WTC11 (cell line): ENCODE results near the gene VEPH1. TPM values are rescaled to one million over a fixed set of nuclear protein-coding genes. Genes with fewer than 3 reads are reported as not detected.
A peak's percentile ranks its signal among the peaks of the same experiment; 100 is the strongest.

ENCODE experiments used
- ATAC-seq: fragments of 200-7000 bp; cut with Tn5 transposase; 2 replicates; pipeline ENCODE4 v1.10.0; 2021; ENCODE audit warnings: mild to moderate bottlenecking, moderate library complexity
- CTCF ChIA-PET: fragments of 300-600 bp; sonication (Branson Sonifier 250); formaldehyde crosslinking; loops from one replicate; lab custom pipeline; 2021; ENCODE audit warnings: antibody characterized with exemption; lab: Charles Lee
- POLR2A ChIA-PET: fragments of 350-600 bp; sonication (Branson Sonifier 250); formaldehyde crosslinking; loops from one replicate; lab custom pipeline; 2021; ENCODE audit warnings: antibody characterized with exemption; lab: Charles Lee
- DNase-seq: peaks from one replicate; pipeline ENCODE4 v3.0.0; 2021; ENCODE audit warnings: low spot score
- H3K27ac Mint-ChIP-seq: 2 replicates; pipeline ENCODE4 v1.8.0; 2021; ENCODE audit warnings: mixed read lengths
- H3K27me3 Mint-ChIP-seq: 2 replicates; pipeline ENCODE4 v1.8.0; 2021; ENCODE audit warnings: low read depth, mild to moderate bottlenecking, moderate library complexity, mixed read lengths
- H3K36me3 Mint-ChIP-seq: 2 replicates; pipeline ENCODE4 v1.8.0; 2021; ENCODE audit warnings: mixed read lengths
- H3K4me1 Mint-ChIP-seq: 2 replicates; pipeline ENCODE4 v1.8.0; 2022; ENCODE audit warnings: mixed read lengths
- H3K4me3 Mint-ChIP-seq: 2 replicates; pipeline ENCODE4 v1.8.0; 2021; ENCODE audit warnings: mild to moderate bottlenecking, moderate library complexity, mixed read lengths
- H3K9me3 Mint-ChIP-seq: 2 replicates; pipeline ENCODE4 v1.8.0; 2021; ENCODE audit warnings: mixed read lengths
- ARID4B ChIP-seq: sonication (generic); formaldehyde crosslinking; IDR thresholded peaks from 2 replicates; pipeline ENCODE4 v1.8.0; 2023; ENCODE audit warnings: missing genetic modification reagents, mild to moderate bottlenecking, borderline replicate concordance
- GABPB1 ChIP-seq: sonication (generic); formaldehyde crosslinking; IDR thresholded peaks from 2 replicates; pipeline ENCODE4 v1.8.1; 2023; ENCODE audit warnings: mild to moderate bottlenecking, missing genetic modification reagents
- GRHL2 ChIP-seq: fragments of 250-450 bp; sonication (Bioruptor Pico); IDR thresholded peaks from 2 replicates; pipeline ENCODE4 v1.8.0; 2022; ENCODE audit warnings: mild to moderate bottlenecking, moderate library complexity; ENCODE audit not compliant: insufficient replicate concordance, severe bottlenecking
- JUN ChIP-seq: sonication (generic); formaldehyde crosslinking; IDR thresholded peaks from 2 replicates; pipeline ENCODE4 v1.8.0; 2023; ENCODE audit warnings: mild to moderate bottlenecking, missing genetic modification reagents
- KAT7 ChIP-seq: sonication (generic); formaldehyde crosslinking; IDR thresholded peaks from 2 replicates; pipeline ENCODE4 v1.8.1; 2023; ENCODE audit warnings: missing genetic modification reagents, mild to moderate bottlenecking, borderline replicate concordance
- MXD4 ChIP-seq: fragments of 250-450 bp; sonication (Bioruptor Pico); IDR thresholded peaks from 2 replicates; pipeline ENCODE4 v1.8.0; 2021; ENCODE audit warnings: mild to moderate bottlenecking, moderate library complexity, borderline replicate concordance
- NFYB ChIP-seq: sonication (generic); formaldehyde crosslinking; conservative IDR thresholded peaks from 2 replicates; pipeline ENCODE4 v1.8.0; 2022; ENCODE audit warnings: low read depth, missing genetic modification reagents
- RORB ChIP-seq: fragments of 250-450 bp; sonication (Bioruptor Pico); IDR thresholded peaks from 2 replicates; pipeline ENCODE4 v1.9.0; 2021; ENCODE audit warnings: mild to moderate bottlenecking
- SMAD3 ChIP-seq: sonication (generic); formaldehyde crosslinking; IDR thresholded peaks from 2 replicates; pipeline ENCODE4 v1.8.0; 2022; ENCODE audit warnings: missing genetic modification reagents, mild to moderate bottlenecking, borderline replicate concordance
- SP1 ChIP-seq: sonication (generic); formaldehyde crosslinking; conservative IDR thresholded peaks from 2 replicates; pipeline ENCODE4 v1.8.1; 2022; ENCODE audit warnings: missing genetic modification reagents
- TCF7 ChIP-seq: sonication (generic); formaldehyde crosslinking; IDR thresholded peaks from 2 replicates; pipeline ENCODE4 v1.8.0; 2022; ENCODE audit warnings: mild to moderate bottlenecking, low read depth, missing genetic modification reagents, moderate library complexity
- TEAD1 ChIP-seq: sonication (generic); formaldehyde crosslinking; IDR thresholded peaks from 2 replicates; pipeline ENCODE4 v1.8.0; 2022; ENCODE audit warnings: mild to moderate bottlenecking, missing genetic modification reagents
- USF1 ChIP-seq: sonication (generic); formaldehyde crosslinking; IDR thresholded peaks from 2 replicates; pipeline ENCODE4 v1.8.0; 2022; ENCODE audit warnings: mild to moderate bottlenecking, missing genetic modification reagents
- total RNA-seq: library from RNA; stranded (reverse); gene quantifications from 3 replicates; pipeline ENCODE4 v1.2.3, GENCODE V29; 2021
- TF ChIP-seq, protein P1 (sequence below): sonication (generic); formaldehyde crosslinking; IDR thresholded peaks from 2 replicates; pipeline ENCODE4 v1.8.0; 2022; ENCODE audit warnings: mild to moderate bottlenecking, missing genetic modification reagents
- TF ChIP-seq, protein P2 (sequence below): sonication (generic); formaldehyde crosslinking; IDR thresholded peaks from 2 replicates; pipeline ENCODE4 v1.8.1; 2022; ENCODE audit warnings: mild to moderate bottlenecking, moderate library complexity, missing genetic modification reagents
- TF ChIP-seq, protein P3 (sequence below): sonication (generic); formaldehyde crosslinking; IDR thresholded peaks from 2 replicates; pipeline ENCODE4 v1.8.0; 2022; ENCODE audit warnings: mild to moderate bottlenecking, missing genetic modification reagents

Gene VEPH1
- total RNA-seq, 1 experiment from 2014 or later, result 10.8 TPM

- TF ChIP-seq MXD4 (CRISPR knock-in tag), result no peak
- 0 out of 2 replicates have a peak, but pooled peaks have one; percentile 64 for TF ChIP-seq TEAD1 (CRISPR knock-in tag)
- TF ChIP-seq, protein P1, sequence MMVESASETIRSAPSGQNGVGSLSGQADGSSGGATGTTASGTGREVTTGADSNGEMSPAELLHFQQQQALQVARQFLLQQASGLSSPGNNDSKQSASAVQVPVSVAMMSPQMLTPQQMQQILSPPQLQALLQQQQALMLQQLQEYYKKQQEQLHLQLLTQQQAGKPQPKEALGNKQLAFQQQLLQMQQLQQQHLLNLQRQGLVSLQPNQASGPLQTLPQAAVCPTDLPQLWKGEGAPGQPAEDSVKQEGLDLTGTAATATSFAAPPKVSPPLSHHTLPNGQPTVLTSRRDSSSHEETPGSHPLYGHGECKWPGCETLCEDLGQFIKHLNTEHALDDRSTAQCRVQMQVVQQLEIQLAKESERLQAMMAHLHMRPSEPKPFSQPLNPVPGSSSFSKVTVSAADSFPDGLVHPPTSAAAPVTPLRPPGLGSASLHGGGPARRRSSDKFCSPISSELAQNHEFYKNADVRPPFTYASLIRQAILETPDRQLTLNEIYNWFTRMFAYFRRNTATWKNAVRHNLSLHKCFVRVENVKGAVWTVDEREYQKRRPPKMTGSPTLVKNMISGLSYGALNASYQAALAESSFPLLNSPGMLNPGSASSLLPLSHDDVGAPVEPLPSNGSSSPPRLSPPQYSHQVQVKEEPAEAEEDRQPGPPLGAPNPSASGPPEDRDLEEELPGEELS (CRISPR knock-in tag), result peak; percentile 31; the same call in 1 of the 2 replicates
These were observed 39.7 kb upstream of the VEPH1 start (continued) for GRCh38 chr3:157542711-157543500.

- ChIA-PET POLR2A (no interaction called here), CTCF (interaction anchor here (1.3 to 4.7 kb wide), 6 partner anchors 9 to 65 kb away, joined by 3 to 57 read pairs (median 16); no protein-coding TSS in a partner anchor)
- Mint-ChIP-seq H3K27ac (no peak overlapping the region), H3K4me1 (0 out of 2 replicates have a peak, but pooled peaks cover 3% of the 10 kb centered on the region), H3K4me3 (no peak overlapping the region), H3K27me3 (peaks cover 24% of the 10 kb centered on the region), H3K36me3 (peaks cover 4% of the 10 kb centered on the region), H3K9me3 (peaks cover 15% of the 10 kb centered on the region)
- TF ChIP-seq TCF7 (CRISPR knock-in tag), result no peak
- TF ChIP-seq KAT7 (CRISPR knock-in tag), result no peak
- TF ChIP-seq, protein P2, sequence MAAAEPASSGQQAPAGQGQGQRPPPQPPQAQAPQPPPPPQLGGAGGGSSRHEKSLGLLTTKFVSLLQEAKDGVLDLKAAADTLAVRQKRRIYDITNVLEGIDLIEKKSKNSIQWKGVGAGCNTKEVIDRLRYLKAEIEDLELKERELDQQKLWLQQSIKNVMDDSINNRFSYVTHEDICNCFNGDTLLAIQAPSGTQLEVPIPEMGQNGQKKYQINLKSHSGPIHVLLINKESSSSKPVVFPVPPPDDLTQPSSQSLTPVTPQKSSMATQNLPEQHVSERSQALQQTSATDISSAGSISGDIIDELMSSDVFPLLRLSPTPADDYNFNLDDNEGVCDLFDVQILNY (CRISPR knock-in tag), result no peak
- TF ChIP-seq, protein P3, sequence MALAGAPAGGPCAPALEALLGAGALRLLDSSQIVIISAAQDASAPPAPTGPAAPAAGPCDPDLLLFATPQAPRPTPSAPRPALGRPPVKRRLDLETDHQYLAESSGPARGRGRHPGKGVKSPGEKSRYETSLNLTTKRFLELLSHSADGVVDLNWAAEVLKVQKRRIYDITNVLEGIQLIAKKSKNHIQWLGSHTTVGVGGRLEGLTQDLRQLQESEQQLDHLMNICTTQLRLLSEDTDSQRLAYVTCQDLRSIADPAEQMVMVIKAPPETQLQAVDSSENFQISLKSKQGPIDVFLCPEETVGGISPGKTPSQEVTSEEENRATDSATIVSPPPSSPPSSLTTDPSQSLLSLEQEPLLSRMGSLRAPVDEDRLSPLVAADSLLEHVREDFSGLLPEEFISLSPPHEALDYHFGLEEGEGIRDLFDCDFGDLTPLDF, result no peak
- no peak for TF ChIP-seq MXD4 (CRISPR knock-in tag)
- TF ChIP-seq SMAD3, result no peak
- TF ChIP-seq SP1 (CRISPR knock-in tag), result no peak
- TF ChIP-seq JUN (CRISPR knock-in tag), result no peak
- TF ChIP-seq ARID4B (CRISPR knock-in tag), result no peak
- no peak for TF ChIP-seq USF1 (CRISPR knock-in tag)
- no peak for TF ChIP-seq GABPB1 (CRISPR knock-in tag)
- TF ChIP-seq NFYB (CRISPR knock-in tag), result no peak
- TF ChIP-seq RORB (CRISPR knock-in tag), result no peak
- no peak for TF ChIP-seq GRHL2 (CRISPR knock-in tag)
- no peak for DNase-seq
- no peak for ATAC-seq
These were observed 38.5 kb upstream of the VEPH1 start for GRCh38 chr3:157541506-157542236.
